ENCODE data around the gene PRSS12.

DNA sequence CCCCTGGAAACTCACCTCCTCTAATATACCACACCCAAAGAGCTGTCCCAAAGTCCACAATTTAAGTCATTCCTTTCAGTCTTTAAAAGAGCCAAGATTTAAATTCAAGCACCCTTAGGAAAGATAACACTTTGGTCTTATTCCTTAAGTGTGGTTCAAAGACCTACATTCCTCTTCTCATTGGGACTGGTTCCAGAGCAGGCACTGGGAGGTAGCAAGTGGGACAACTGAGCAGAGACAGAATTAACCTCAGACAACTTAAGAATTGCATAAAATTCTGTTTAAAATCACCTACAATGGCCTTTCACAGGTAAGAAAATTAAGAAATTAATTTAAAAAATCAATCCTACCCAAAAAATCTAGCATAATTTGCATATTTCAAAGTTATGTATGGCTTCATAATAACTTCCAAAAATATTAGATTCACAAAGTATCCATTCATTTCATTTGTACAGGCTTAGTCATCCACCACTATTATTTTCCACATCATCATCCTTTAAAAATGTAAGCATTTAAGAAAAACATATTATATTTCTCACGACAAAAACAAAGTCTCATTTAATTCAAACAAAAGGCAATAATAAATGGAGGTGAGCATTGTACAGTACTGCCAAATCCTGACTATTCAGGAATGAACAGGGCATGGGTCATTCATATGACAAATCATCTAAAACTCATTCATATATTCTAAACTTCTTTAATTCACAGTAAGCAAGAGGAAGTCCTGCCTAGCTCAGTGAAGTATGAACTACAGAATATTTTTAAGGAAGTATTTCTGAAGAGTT lies 13.6 kb downstream of the PRSS12 start:
- TF ChIP-seq CTCF (conservative IDR thresholded peaks at IDR 0.05): no peak
- TF ChIP-seq EZH2 (IDR thresholded peaks at IDR 0.05; ENCODE audit: low read depth): no peak
